PC-3 (cell line): ENCODE measurements around the gene SOX1. TPM values are rescaled to one million over a fixed set of nuclear protein-coding genes. Genes with fewer than 3 reads are reported as not detected.

Experiments used
- ATAC-seq: fragments of 200-7000 bp; cut with Tn5 transposase; 2 replicates; pipeline ENCODE4 v1.9.1; 2020; ENCODE audit warnings: mild to moderate bottlenecking, moderate library complexity
- BruUV-seq: library from RNA; stranded (reverse); fragments of 400-500 nt; replicated peaks from 2 replicates; lab custom pipeline; 2021; lab: Mats Ljungman, UMichigan
- CTCF ChIA-PET: fragments of 300-600 bp; sonication (Branson Sonifier 250); formaldehyde crosslinking; loops from one replicate; lab custom pipeline; 2022; ENCODE audit warnings: antibody characterized with exemption; lab: Charles Lee
- POLR2A ChIA-PET: fragments of 300-600 bp; sonication (Branson Sonifier 250); formaldehyde crosslinking; loops from one replicate; lab custom pipeline; 2022; ENCODE audit warnings: antibody characterized with exemption; ENCODE audit not compliant: unreplicated experiment; lab: Charles Lee
- DNase-seq: peaks from one replicate; pipeline ENCODE4 v3.0.0-alpha.2; 2015
- H2AFZ ChIP-seq: fragments of 300-600 bp; sonication (generic); 2 replicates; pipeline ENCODE4 v1.6.0; 2016; ENCODE audit warnings: antibody characterized with exemption, low read length
- H3F3A ChIP-seq: fragments of 300-600 bp; sonication (generic); one replicate; pipeline ENCODE4 v1.6.0; 2017; ENCODE audit warnings: antibody characterized with exemption, low read length, control low read depth, mild to moderate bottlenecking; ENCODE audit not compliant: unreplicated experiment
- H3K27ac ChIP-seq: fragments of 300-600 bp; sonication (generic); 2 replicates; pipeline ENCODE4 v1.5.1; 2016; ENCODE audit warnings: mild to moderate bottlenecking, low read length
- H3K27me3 ChIP-seq: fragments of 300-600 bp; sonication (generic); 2 replicates; pipeline ENCODE4 v1.6.1; 2016; ENCODE audit warnings: low read length, mixed read lengths
- H3K36me3 ChIP-seq: fragments of 300-600 bp; sonication (generic); 2 replicates; pipeline ENCODE4 v1.6.1; 2016; ENCODE audit warnings: low read depth, mixed run types, low read length, mixed read lengths
- H3K4me1 ChIP-seq: fragments of 300-600 bp; sonication (generic); 2 replicates; pipeline ENCODE4 v1.5.1; 2016; ENCODE audit warnings: low read length; ENCODE audit not compliant: insufficient read depth
- H3K4me2 ChIP-seq: fragments of 300-600 bp; sonication (generic); 2 replicates; pipeline ENCODE4 v1.6.0; 2016; ENCODE audit warnings: low read length
- H3K4me3 ChIP-seq: fragments of 300-600 bp; sonication (generic); 2 replicates; pipeline ENCODE4 v1.5.1; 2016; ENCODE audit warnings: mild to moderate bottlenecking, low read length, mixed read lengths
- H3K79me2 ChIP-seq: fragments of 300-600 bp; sonication (generic); 2 replicates; pipeline ENCODE4 v1.6.1; 2017; ENCODE audit warnings: low read length, mixed read lengths
- H3K9ac ChIP-seq: fragments of 300-600 bp; sonication (generic); 2 replicates; pipeline ENCODE4 v1.6.0; 2016; ENCODE audit warnings: mild to moderate bottlenecking, low read length
- H3K9me2 ChIP-seq: fragments of 300-600 bp; sonication (generic); replicated peaks from 2 replicates; pipeline ENCODE4 v1.6.1; 2016; ENCODE audit warnings: mixed run types, low read length, mixed read lengths
- H3K9me3 ChIP-seq: fragments of 300-600 bp; sonication (generic); 2 replicates; pipeline ENCODE4 v1.6.1; 2016; ENCODE audit warnings: low read length, mixed read lengths
- H4K20me1 ChIP-seq: fragments of 300-600 bp; sonication (generic); 2 replicates; pipeline ENCODE4 v1.6.1; 2016; ENCODE audit warnings: low read length, mixed read lengths
- EZH2 ChIP-seq: fragments of 300-600 bp; sonication (generic); IDR thresholded peaks from one replicate; pipeline ENCODE4 v1.6.1; 2017; ENCODE audit warnings: antibody characterized with exemption, mild to moderate bottlenecking, low read length; ENCODE audit not compliant: unreplicated experiment
- EZH2phosphoT487 ChIP-seq: fragments of 300-600 bp; sonication (generic); IDR thresholded peaks from 2 replicates; pipeline ENCODE4 v1.6.1; 2018; ENCODE audit warnings: mild to moderate bottlenecking, antibody characterized with exemption, low read length, borderline replicate concordance
- intact Hi-C: fragments of 100-400 bp; cut with micrococcal nuclease; formaldehyde crosslinking; loops from 2 replicates; pipeline ENCODE4 v1.9.0; 2023
- total RNA-seq: library from RNA; depleted of rRNA; stranded (reverse); fragments of >200 nt; gene quantifications from 2 replicates; pipeline ENCODE4 v1.2.3, GENCODE V29; 2014
- TF ChIP-seq, protein P1 (sequence below): fragments of 300-600 bp; sonication (generic); conservative IDR thresholded peaks from 2 replicates; pipeline ENCODE4 v1.5.1; 2017; ENCODE audit warnings: antibody characterized with exemption, low read depth, mild to moderate bottlenecking, low read length

Gene SOX1
- total RNA-seq, 1 experiment from 2014 or later = not detected

DNA sequence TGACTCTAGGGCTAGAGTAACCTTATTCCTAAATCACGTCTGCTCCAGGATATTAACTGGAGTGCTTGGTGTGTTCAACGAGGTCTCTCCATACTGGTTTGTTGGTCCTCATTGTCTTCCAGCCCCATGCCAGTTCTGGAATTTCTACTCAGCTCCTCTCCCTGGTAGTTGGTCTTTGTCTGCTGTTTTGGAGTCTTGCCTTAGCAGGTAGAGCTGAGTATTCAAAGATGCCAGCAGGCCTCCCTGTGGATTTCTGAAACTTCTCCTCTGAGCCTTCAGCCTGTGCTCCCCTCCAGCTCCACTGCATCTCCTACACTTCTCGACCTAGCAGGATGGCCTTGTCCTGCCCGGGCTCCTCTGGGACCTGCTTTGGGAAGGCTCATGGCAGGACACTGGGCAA lies 25.5 kb downstream of the SOX1 start:
- Histone ChIP-seq H3K9ac (no peak overlapping the region), H3K79me2 (no peaks in the 10 kb centered on the region), H3K9me2 (no peaks in the 10 kb centered on the region), H3K27ac (no peak overlapping the region), H3K9me3 (no peaks in the 10 kb centered on the region), H3K4me2 (no peak overlapping the region), H4K20me1 (no peaks in the 10 kb centered on the region), H3K27me3 (peaks cover 10% of the 10 kb centered on the region; the same call in 1 of the 2 replicates), H2AFZ (no peak overlapping the region), H3F3A (no peaks in the 10 kb centered on the region), H3K4me1 (no peaks in the 10 kb centered on the region), H3K36me3 (no peaks in the 10 kb centered on the region), H3K4me3 (no peak overlapping the region)
- no peak for DNase-seq
- BruUV-seq = no TSS peak
- CTCF ChIA-PET = no interaction called here
- POLR2A ChIA-PET = no interaction called here
- no peak for ATAC-seq
- intact Hi-C loops = no loop called here
- TF ChIP-seq, protein P1, sequence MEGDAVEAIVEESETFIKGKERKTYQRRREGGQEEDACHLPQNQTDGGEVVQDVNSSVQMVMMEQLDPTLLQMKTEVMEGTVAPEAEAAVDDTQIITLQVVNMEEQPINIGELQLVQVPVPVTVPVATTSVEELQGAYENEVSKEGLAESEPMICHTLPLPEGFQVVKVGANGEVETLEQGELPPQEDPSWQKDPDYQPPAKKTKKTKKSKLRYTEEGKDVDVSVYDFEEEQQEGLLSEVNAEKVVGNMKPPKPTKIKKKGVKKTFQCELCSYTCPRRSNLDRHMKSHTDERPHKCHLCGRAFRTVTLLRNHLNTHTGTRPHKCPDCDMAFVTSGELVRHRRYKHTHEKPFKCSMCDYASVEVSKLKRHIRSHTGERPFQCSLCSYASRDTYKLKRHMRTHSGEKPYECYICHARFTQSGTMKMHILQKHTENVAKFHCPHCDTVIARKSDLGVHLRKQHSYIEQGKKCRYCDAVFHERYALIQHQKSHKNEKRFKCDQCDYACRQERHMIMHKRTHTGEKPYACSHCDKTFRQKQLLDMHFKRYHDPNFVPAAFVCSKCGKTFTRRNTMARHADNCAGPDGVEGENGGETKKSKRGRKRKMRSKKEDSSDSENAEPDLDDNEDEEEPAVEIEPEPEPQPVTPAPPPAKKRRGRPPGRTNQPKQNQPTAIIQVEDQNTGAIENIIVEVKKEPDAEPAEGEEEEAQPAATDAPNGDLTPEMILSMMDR = no peak
- TF ChIP-seq EZH2phosphoT487 (no peak), EZH2 (no peak)

DNA sequence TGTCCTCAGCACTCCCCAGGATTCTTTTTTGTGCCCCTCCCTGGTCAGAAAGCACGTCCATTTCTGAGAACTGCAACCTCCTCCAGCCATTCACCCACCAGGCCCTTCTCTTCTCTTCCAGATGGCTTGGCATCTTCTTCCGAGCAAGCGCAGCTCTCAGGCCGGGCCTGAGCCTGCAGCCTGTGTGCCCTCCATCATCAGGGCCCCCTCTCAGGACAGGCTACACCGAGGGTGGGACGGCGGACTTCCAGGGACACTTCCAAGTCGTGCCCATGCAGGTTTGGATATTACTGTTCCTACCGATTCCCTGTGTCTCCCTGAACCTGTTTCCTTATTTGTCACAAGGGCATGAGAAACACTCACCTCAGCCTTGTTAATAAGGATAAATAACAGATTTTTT lies 28.4 kb downstream of the SOX1 start:
- Histone ChIP-seq H3K4me3 (no peak overlapping the region), H3K79me2 (no peaks in the 10 kb centered on the region), H2AFZ (no peak overlapping the region), H3K36me3 (no peaks in the 10 kb centered on the region), H3K9me3 (no peaks in the 10 kb centered on the region), H3K9ac (no peak overlapping the region), H3K27me3 (no peaks in the 10 kb centered on the region), H4K20me1 (no peaks in the 10 kb centered on the region), H3F3A (no peaks in the 10 kb centered on the region), H3K4me2 (no peak overlapping the region), H3K4me1 (no peaks in the 10 kb centered on the region), H3K27ac (no peak overlapping the region), H3K9me2 (no peaks in the 10 kb centered on the region)
- no peak for DNase-seq
- BruUV-seq = no TSS peak
- ChIA-PET POLR2A (no interaction called here), CTCF (interaction anchor here (0.7 kb wide), 1 partner anchor 1226 kb away, joined by 5 read pairs; no protein-coding TSS in a partner anchor)
- TF ChIP-seq, protein P1 = no peak
- no peak for TF ChIP-seq EZH2phosphoT487
- TF ChIP-seq EZH2 = no peak
- intact Hi-C loops = no loop called here
- ATAC-seq = no peak

DNA sequence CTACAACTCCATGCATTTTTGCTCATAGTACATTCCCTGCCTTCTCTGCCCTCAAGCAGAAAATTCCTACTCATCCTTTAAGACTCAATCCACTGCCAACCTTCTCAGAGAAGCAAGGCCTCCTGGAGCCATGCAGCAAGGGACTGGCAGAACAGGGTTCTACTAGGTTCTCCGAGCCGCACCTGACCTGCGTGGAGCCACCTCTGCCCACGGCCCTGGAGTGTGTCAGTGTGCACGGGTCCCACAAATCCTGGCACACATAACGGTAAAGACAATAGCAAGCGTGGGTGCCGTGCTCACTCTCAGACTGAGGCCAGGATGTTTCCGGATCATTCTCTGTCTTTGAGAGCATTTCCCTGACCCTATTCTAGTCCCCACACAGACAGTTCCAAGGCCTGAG lies 30.0 kb downstream of the SOX1 start:
- TF ChIP-seq EZH2phosphoT487 (no peak), EZH2 (no peak)
- TF ChIP-seq, protein P1 = no peak
- Histone ChIP-seq H4K20me1 (no peaks in the 10 kb centered on the region), H3K9me3 (no peaks in the 10 kb centered on the region), H3K27ac (no peak overlapping the region), H3K27me3 (no peaks in the 10 kb centered on the region), H3F3A (no peaks in the 10 kb centered on the region), H3K79me2 (no peaks in the 10 kb centered on the region), H3K4me3 (no peak overlapping the region), H2AFZ (no peak overlapping the region), H3K9me2 (no peaks in the 10 kb centered on the region), H3K36me3 (no peaks in the 10 kb centered on the region), H3K4me1 (no peaks in the 10 kb centered on the region), H3K9ac (no peak overlapping the region), H3K4me2 (no peak overlapping the region)
- intact Hi-C loops = no loop called here
- no peak for DNase-seq
- CTCF ChIA-PET = no interaction called here
- BruUV-seq = no TSS peak
- POLR2A ChIA-PET = no interaction called here
- ATAC-seq = no peak
